HepG2 (cell line): Measurements from ENCODE around the gene SRSF12. TPM values are rescaled to one million over a fixed set of nuclear protein-coding genes. Genes with fewer than 3 reads are reported as not detected.
A peak's percentile ranks its signal among the peaks of the same experiment; 100 is the strongest.

Experiments
- ATAC-seq: fragments of 200-7000 bp; cut with Tn5 transposase; 3 replicates; pipeline ENCODE4 v1.9.1; 2020; ENCODE audit warnings: mild to moderate bottlenecking, moderate library complexity
- BruUV-seq: library from RNA; stranded (reverse); fragments of 400-500 nt; replicated peaks from 2 replicates; lab custom pipeline; 2021; lab: Mats Ljungman, UMichigan
- CTCF ChIA-PET: fragments of 300-600 bp; formaldehyde crosslinking; extraction: SDS; loops from one replicate; lab custom pipeline; 2021; ENCODE audit warnings: low total read pairs, inconsistent platforms, low intra/inter-chr PET ratio; lab: Yijun Ruan, JAX
- POLR2A ChIA-PET: fragments of 350-600 bp; sonication (Branson Sonifier 250); formaldehyde crosslinking; loops from one replicate; lab custom pipeline; 2020; ENCODE audit warnings: antibody characterized with exemption, inconsistent platforms; lab: Yijun Ruan, JAX
- DNase-seq: peaks from one replicate; pipeline ENCODE4 v3.0.0-alpha.2; 2015; ENCODE audit warnings: low spot score
- FAIRE-seq: peaks from 3 replicates; lab custom pipeline; 2011; peaks lifted over from hg19 to GRCh38; lab: Jason Lieb, UNC
- H2AFZ ChIP-seq: one replicate; pipeline ENCODE4 v1.6.1; 2011; ENCODE audit warnings: low read length, inconsistent platforms
- H3K27ac ChIP-seq: fragments of 300-600 bp; 3 replicates; pipeline ENCODE4 v1.8.0; 2011; ENCODE audit warnings: mixed run types, mild to moderate bottlenecking, mixed read lengths, low read length, inconsistent platforms; ENCODE audit not compliant: insufficient read depth; ENCODE audit errors: extremely low read length
- H3K27me3 ChIP-seq, 2 experiments: fragments of 200-600 bp in 1 of 2; 2 replicates in 1 of 2; 3 replicates in 1 of 2; pipeline versions ENCODE4 v1.6.0 to v1.8.0; 2011; ENCODE audit warnings: low read length in 2 of 2, mild to moderate bottlenecking in 2 of 2, moderate library complexity in 2 of 2, inconsistent platforms in 1 of 2; ENCODE audit not compliant: insufficient read depth in 2 of 2, control insufficient read depth in 1 of 2
- H3K36me3 ChIP-seq, 2 experiments: fragments of 200-600 bp in 1 of 2; replicated peaks in 1 of 2; 2 replicates in 1 of 2; 3 replicates in 1 of 2; pipeline versions ENCODE4 v1.5.1 to v1.8.0; 2011; ENCODE audit warnings: low read length in 2 of 2, inconsistent platforms in 1 of 2; ENCODE audit not compliant: insufficient read depth in 2 of 2, control insufficient read depth in 1 of 2
- H3K4me1 ChIP-seq: 2 replicates; pipeline ENCODE4 v1.5.1; 2012; ENCODE audit warnings: low read length, inconsistent platforms; ENCODE audit not compliant: insufficient read depth
- H3K4me2 ChIP-seq: 2 replicates; pipeline ENCODE4 v1.6.0; 2011; ENCODE audit warnings: low read depth, low read length, inconsistent platforms
- H3K4me3 ChIP-seq, 3 experiments: fragments of 200-600 bp in 1 of 3; sonication (generic), shearing (Covaris generic) in 1 of 3; replicated peaks in 1 of 3; 2 replicates each; pipeline ENCODE4 v1.5.1; 2011 to 2016; ENCODE audit warnings: low read length in 3 of 3, inconsistent platforms in 2 of 3, low read depth in 2 of 3, mild to moderate bottlenecking in 2 of 3, control low read depth in 1 of 3, mixed read lengths in 1 of 3; ENCODE audit not compliant: insufficient read depth in 1 of 3
- H3K79me2 ChIP-seq: one replicate; pipeline ENCODE4 v1.6.1; 2011; ENCODE audit warnings: low read length, inconsistent platforms; ENCODE audit not compliant: insufficient read depth
- H3K9ac ChIP-seq: 2 replicates; pipeline ENCODE4 v1.6.0; 2011; ENCODE audit warnings: mild to moderate bottlenecking, low read depth, low read length, inconsistent platforms; ENCODE audit not compliant: insufficient read depth
- H3K9me3 ChIP-seq: 2 replicates; pipeline ENCODE4 v1.5.1; 2012; ENCODE audit warnings: mild to moderate bottlenecking, low read length
- H4K20me1 ChIP-seq: 2 replicates; pipeline ENCODE4 v1.6.0; 2011; ENCODE audit warnings: inconsistent platforms, mild to moderate bottlenecking, low read length, moderate library complexity; ENCODE audit not compliant: insufficient read depth
- CTCF ChIP-seq: sonication (generic); formaldehyde crosslinking; IDR thresholded peaks from 2 replicates; pipeline ENCODE4 v1.5.0; 2020; ENCODE audit warnings: mild to moderate bottlenecking, missing genetic modification reagents, moderate library complexity
- ETV5 ChIP-seq: IDR thresholded peaks from 2 replicates; pipeline ENCODE4 v1.6.1; 2018; ENCODE audit warnings: missing biosample characterization, missing genetic modification reagents, inconsistent platforms, borderline replicate concordance
- HMGA1 ChIP-seq: sonication (generic); formaldehyde crosslinking; conservative IDR thresholded peaks from 2 replicates; pipeline ENCODE4 v1.4.0; 2020; ENCODE audit warnings: missing genetic modification reagents
- MTF2 ChIP-seq: sonication (generic); formaldehyde crosslinking; IDR thresholded peaks from 2 replicates; pipeline ENCODE4 v1.5.0; 2020; ENCODE audit warnings: missing genetic modification reagents, borderline replicate concordance
- NKX3-1 ChIP-seq: sonication (generic); formaldehyde crosslinking; IDR thresholded peaks from 2 replicates; pipeline ENCODE4 v1.5.0; 2020; ENCODE audit warnings: missing genetic modification reagents
- SMC3 ChIP-seq: IDR thresholded peaks from 2 replicates; pipeline ENCODE4 v1.6.1; 2011; ENCODE audit warnings: low read length, improper control_type of control experiment
- SP2 ChIP-seq: sonication (generic); formaldehyde crosslinking; IDR thresholded peaks from 2 replicates; pipeline ENCODE4 v1.5.1; 2020; ENCODE audit warnings: mild to moderate bottlenecking, missing genetic modification reagents
- STAG1 ChIP-seq: sonication (generic); formaldehyde crosslinking; IDR thresholded peaks from 2 replicates; pipeline ENCODE4 v1.4.0; 2020; ENCODE audit warnings: missing genetic modification reagents
- ZBTB10 ChIP-seq: sonication (generic); formaldehyde crosslinking; IDR thresholded peaks from 2 replicates; pipeline ENCODE4 v1.4.0; 2020; ENCODE audit warnings: missing genetic modification reagents, borderline replicate concordance
- ZNF232 ChIP-seq: sonication (generic); formaldehyde crosslinking; IDR thresholded peaks from 2 replicates; pipeline ENCODE4 v1.4.0; 2020; ENCODE audit warnings: missing genetic modification reagents, borderline replicate concordance
- ZNF350 ChIP-seq: sonication (generic); formaldehyde crosslinking; IDR thresholded peaks from 2 replicates; pipeline ENCODE4 v1.4.0; 2020; ENCODE audit warnings: mild to moderate bottlenecking, low read depth, missing genetic modification reagents, borderline replicate concordance
- ZNF382 ChIP-seq: sonication (generic); formaldehyde crosslinking; IDR thresholded peaks from 2 replicates; pipeline ENCODE4 v1.5.0; 2020; ENCODE audit warnings: missing genetic modification reagents, mild to moderate bottlenecking, borderline replicate concordance
- ZNF557 ChIP-seq: sonication (generic); formaldehyde crosslinking; IDR thresholded peaks from 2 replicates; pipeline ENCODE4 v1.4.0; 2020; ENCODE audit warnings: missing genetic modification reagents
- in situ Hi-C: cut with HindIII; loops from 2 replicates; pipeline ENCODE4 v1.10.0; 2017; ENCODE audit warnings: low pct_unique_long_range_greater_than_20kb; ENCODE audit not compliant: extremely low pct_ligation_motif_present
- intact Hi-C: fragments of 100-400 bp; cut with micrococcal nuclease; formaldehyde crosslinking; loops from one replicate; pipeline ENCODE4 v1.10.0; 2022; ENCODE audit not compliant: unreplicated experiment
- polyA plus RNA-seq, 8 experiments: library from polyadenylated mRNA; depleted of rRNA in 3 of 8; stranded (reverse) in 7 of 8; unstranded in 1 of 8; fragments of >200 nt; fragmentation: Illumina TruSeq in 4 of 8; extraction: Trizol in 4 of 8; gene quantifications; 2 replicates each; pipeline versions ENCODE4 v1.2.1 to v1.2.3, GENCODE V29; 2011 to 2016; ENCODE audit warnings: low read depth in 4 of 8, missing spikeins in 1 of 8, mixed read lengths in 1 of 8; ENCODE audit not compliant: insufficient read depth in 1 of 8
- total RNA-seq, 5 experiments: library from RNA; depleted of rRNA; stranded (reverse); fragments of >200 nt; fragmentation: Illumina TruSeq; extraction: Trizol; gene quantifications; 2 replicates each; pipeline ENCODE4 v1.2.3, GENCODE V29; 2016; ENCODE audit warnings: low read depth in 1 of 5
- TF ChIP-seq, protein P1 (sequence below): IDR thresholded peaks from 2 replicates; pipeline ENCODE4 v1.6.1; 2012; ENCODE audit warnings: low read depth, low read length, improper control_type of control experiment
- TF ChIP-seq, protein P2 (sequence below): sonication (generic); formaldehyde crosslinking; IDR thresholded peaks from 2 replicates; pipeline ENCODE4 v1.5.0; 2020; ENCODE audit warnings: missing genetic modification reagents, mild to moderate bottlenecking, borderline replicate concordance
- TF ChIP-seq, protein P3 (sequence below): sonication (generic); formaldehyde crosslinking; IDR thresholded peaks from 2 replicates; pipeline ENCODE4 v1.8.1; 2022; ENCODE audit warnings: low read depth, mild to moderate bottlenecking, missing genetic modification reagents

Gene SRSF12
- total and polyA plus RNA-seq, 2 of the 13 experiments (the other 11 are each of a cell fraction or from before 2014, with no cell fraction given), result 1.7 to 1.9 TPM

DNA sequence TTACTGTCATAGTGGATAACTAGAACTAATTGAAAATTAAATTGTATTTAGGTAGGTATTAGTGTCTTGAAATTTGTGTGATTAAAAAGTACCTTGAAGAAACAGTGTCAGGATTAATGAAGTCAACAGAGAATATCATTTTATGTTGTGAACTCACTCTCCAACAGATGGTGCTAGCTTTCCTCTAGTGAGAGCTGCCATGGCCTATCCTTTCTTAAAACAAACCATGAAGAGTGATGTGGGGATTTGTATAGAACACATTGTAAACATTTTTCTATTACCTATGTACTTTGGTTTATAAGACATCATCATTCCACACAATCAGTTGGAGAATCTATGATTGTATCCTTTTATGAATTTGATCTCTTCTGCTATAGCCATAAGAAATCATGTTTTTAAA, 4.8 kb upstream of the SRSF12 start:
- Histone ChIP-seq H3K4me1 (peaks cover 25% of the 10 kb centered on the region), H3K27me3 (no peaks in the 10 kb centered on the region), H3K4me3 (no peak overlapping the region), H3K4me2 (no peak overlapping the region), H4K20me1 (no peaks in the 10 kb centered on the region), H3K27ac (no peak overlapping the region), H3K36me3 (no peaks in the 10 kb centered on the region), H2AFZ (no peak overlapping the region), H3K9me3 (no peaks in the 10 kb centered on the region), H3K79me2 (no peaks in the 10 kb centered on the region), H3K9ac (no peak overlapping the region)
- ATAC-seq (peak; percentile 67), FAIRE-seq (peak; percentile 82), DNase-seq (peak; percentile 53)
- POLR2A ChIA-PET, result no interaction called here
- CTCF ChIA-PET, result interaction anchor here (1.5 to 2.4 kb wide), 2 partner anchors 120 to 139 kb away, joined by 5 to 32 read pairs; no protein-coding TSS in a partner anchor
- in situ Hi-C loops, result loop anchor here (5.0 kb wide), 1 partner anchor 120 kb away; no protein-coding TSS in a partner anchor
- intact Hi-C loops, result loop anchor here (1.0 to 2.0 kb wide), 2 partner anchors 120 to 140 kb away; no protein-coding TSS in a partner anchor
- BruUV-seq, result no TSS peak
- TF ChIP-seq NKX3-1 (CRISPR knock-in tag) (no peak), SP2 (CRISPR knock-in tag) (no peak), ZBTB10 (no peak), CTCF (CRISPR knock-in tag) (peak; percentile 78), SMC3 (peak; percentile 82), HMGA1 (CRISPR knock-in tag) (no peak), STAG1 (CRISPR knock-in tag) (peak; percentile 84), ZNF382 (CRISPR knock-in tag) (no peak), MTF2 (no peak), ZNF557 (CRISPR knock-in tag) (no peak), ETV5 (CRISPR knock-in tag) (no peak), ZNF350 (CRISPR knock-in tag) (no peak), ZNF232 (no peak)
- TF ChIP-seq, protein P1, sequence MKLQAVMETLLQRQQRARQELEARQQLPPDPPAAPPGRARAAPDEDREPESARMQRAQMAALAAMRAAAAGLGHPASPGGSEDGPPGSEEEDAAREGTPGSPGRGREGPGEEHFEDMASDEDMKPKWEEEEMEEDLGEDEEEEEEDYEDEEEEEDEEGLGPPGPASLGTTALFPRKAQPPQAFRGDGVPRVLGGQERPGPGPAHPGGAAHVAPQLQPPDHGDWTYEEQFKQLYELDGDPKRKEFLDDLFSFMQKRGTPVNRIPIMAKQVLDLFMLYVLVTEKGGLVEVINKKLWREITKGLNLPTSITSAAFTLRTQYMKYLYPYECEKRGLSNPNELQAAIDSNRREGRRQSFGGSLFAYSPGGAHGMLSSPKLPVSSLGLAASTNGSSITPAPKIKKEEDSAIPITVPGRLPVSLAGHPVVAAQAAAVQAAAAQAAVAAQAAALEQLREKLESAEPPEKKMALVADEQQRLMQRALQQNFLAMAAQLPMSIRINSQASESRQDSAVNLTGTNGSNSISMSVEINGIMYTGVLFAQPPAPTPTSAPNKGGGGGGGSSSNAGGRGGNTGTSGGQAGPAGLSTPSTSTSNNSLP, result peak; percentile 53; the same call in 1 of the 2 replicates
- TF ChIP-seq, protein P2, sequence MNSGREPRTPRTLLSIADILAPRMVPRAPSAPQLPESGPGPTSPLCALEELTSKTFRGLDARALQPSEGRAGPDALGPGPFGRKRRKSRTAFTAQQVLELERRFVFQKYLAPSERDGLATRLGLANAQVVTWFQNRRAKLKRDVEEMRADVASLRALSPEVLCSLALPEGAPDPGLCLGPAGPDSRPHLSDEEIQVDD (CRISPR knock-in tag), result no peak
- TF ChIP-seq, protein P3, sequence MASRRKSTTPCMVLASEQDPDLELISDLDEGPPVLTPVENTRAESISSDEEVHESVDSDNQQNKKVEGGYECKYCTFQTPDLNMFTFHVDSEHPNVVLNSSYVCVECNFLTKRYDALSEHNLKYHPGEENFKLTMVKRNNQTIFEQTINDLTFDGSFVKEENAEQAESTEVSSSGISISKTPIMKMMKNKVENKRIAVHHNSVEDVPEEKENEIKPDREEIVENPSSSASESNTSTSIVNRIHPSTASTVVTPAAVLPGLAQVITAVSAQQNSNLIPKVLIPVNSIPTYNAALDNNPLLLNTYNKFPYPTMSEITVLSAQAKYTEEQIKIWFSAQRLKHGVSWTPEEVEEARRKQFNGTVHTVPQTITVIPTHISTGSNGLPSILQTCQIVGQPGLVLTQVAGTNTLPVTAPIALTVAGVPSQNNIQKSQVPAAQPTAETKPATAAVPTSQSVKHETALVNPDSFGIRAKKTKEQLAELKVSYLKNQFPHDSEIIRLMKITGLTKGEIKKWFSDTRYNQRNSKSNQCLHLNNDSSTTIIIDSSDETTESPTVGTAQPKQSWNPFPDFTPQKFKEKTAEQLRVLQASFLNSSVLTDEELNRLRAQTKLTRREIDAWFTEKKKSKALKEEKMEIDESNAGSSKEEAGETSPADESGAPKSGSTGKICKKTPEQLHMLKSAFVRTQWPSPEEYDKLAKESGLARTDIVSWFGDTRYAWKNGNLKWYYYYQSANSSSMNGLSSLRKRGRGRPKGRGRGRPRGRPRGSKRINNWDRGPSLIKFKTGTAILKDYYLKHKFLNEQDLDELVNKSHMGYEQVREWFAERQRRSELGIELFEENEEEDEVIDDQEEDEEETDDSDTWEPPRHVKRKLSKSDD (CRISPR knock-in tag), result no peak
